NK-92 treated with Interleukin-12 subunit alpha and Interleukin-12 subunit beta, amount 100 ng/mL, for 24 hours (cell line): ENCODE data around the gene PDK1.

Experiments
- DNase-seq: peaks from one replicate; lab custom pipeline; 2025; lab: John Stamatoyannopoulos, UW

Gene PDK1

GRCh38 chr2:172597176-172597842 is 41.4 kb downstream of the PDK1 start:
- DNase-seq: no peak

- no peak for DNase-seq
These were observed 44.1 kb downstream of the PDK1 start for GRCh38 chr2:172599947-172600346.

- DNase-seq: no peak
These were observed 44.7 kb downstream of the PDK1 start for GRCh38 chr2:172600557-172601008.

DNA sequence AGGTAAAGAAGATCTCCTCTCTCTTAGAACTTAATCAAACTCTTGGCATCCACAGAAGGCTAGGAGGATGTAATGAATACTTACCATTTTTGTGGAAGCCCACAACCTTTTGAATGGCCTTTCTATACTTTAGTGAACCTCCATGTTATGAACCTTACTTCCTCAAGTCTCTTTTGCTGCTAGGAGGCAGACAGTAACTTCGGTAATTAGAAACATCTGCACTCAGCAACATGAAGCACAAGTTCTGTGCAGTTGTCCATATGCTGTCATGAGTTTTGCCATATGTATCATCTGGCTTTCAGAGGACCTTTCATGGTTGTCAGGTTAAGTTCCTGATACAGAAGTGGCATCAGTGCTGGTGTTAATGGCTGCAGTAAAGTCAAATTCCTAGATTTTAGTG is 50.4 kb downstream of the PDK1 start:
- DNase-seq: no peak

DNA sequence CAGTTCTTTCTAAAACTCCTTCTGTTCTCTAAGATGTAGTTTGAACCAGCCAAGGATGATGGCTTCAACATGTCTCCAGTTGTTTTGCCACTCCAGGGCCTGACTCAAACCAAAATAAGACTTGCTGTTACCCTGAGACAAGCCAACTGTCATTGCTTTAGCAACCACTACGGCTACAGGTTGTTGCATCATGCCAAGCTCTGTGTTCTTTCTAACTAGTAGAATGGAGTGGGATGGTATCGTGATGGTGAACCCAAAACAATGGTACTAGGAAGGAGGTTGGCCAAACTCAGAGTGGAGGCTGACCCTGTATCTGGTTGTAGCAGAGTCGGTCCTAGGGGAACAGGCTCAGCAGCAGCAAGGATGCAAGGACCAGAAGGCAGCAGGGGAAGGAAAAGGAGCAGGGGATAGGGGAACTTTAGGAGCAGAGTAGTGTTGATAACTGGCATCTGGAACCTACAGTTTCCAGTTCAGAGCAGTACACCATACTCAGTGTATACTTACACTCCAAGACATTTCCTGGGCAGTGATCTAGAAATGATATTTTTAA is 51.6 kb downstream of the PDK1 start:
- DNase-seq: no peak

DNA sequence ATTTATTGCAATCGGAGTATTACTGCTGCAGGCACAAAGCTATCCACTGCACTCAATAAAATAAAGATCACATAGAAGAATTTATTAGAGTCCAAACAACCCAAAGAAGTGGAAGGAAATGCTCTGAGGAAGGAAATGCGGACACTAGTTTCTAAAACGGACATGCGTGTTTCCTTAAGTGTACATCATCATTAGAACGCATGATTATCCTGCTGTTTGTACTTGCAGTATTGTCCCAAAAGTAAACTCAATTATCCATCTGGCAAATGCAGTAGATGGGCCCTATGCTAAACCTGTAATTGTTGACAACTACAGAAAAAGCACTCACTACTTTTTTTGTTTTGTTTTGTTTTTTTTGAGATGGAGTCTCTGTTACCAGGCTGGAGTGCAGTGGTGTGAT is 53.6 kb downstream of the PDK1 start:
- no peak for DNase-seq

- DNase-seq: no peak
These were observed 56.2 kb downstream of the PDK1 start for GRCh38 chr2:172612051-172612450.

GRCh38 chr2:172613040-172613439 is 57.1 kb downstream of the PDK1 start:
- DNase-seq: no peak

- no peak for DNase-seq
These were observed 57.8 kb downstream of the PDK1 start for GRCh38 chr2:172613615-172614231.

GRCh38 chr2:172614932-172615331 is 59.0 kb downstream of the PDK1 start:
- no peak for DNase-seq

GRCh38 chr2:172615727-172616261 is 59.9 kb downstream of the PDK1 start:
- no peak for DNase-seq

- DNase-seq: no peak
These were observed 61.2 kb downstream of the PDK1 start for GRCh38 chr2:172617115-172617514.

GRCh38 chr2:172623249-172623965 is 67.5 kb downstream of the PDK1 start:
- no peak for DNase-seq

GRCh38 chr2:172624996-172625395 is 69.1 kb downstream of the PDK1 start:
- no peak for DNase-seq

GRCh38 chr2:172627181-172627580 is 71.3 kb downstream of the PDK1 start:
- DNase-seq: no peak

DNA sequence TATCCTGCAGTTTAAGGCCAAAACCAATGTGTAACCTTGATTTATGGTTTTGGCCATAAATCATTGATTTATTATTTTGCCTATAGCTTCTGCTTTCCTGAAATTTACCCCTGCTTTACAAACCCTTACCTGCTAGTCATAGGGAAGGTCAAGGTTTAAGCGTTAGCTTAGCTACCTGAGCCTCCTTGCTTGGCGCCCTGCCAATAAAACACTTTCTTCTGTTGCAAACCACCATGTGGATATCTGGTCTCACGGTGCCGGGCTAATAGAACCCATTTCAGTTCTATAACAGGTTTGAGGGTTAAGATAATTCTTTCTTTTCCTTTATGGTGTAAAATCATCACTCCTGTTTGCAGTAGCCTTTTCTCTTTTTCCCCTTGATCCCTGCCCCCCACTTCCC is 72.2 kb downstream of the PDK1 start:
- DNase-seq: no peak

DNA sequence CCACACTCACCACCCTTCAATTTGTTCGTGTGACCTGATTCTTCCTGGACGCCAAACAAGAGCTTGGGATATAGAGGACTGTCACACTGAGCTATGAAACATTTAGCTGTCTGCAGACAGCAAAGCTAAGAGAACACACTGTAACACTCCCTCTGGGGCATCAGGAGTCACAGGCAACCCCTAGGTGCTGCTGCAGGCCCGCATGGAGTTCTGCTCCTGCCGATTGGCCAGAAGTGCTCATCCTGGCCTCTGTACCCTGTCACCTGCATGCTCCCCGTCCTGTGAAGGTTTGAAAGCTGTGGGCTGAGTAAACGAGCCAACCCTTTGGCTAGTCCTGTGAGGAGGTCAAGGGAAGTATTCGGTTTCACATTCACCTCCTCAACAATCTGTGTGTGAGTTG is 73.7 kb downstream of the PDK1 start:
- no peak for DNase-seq

DNA sequence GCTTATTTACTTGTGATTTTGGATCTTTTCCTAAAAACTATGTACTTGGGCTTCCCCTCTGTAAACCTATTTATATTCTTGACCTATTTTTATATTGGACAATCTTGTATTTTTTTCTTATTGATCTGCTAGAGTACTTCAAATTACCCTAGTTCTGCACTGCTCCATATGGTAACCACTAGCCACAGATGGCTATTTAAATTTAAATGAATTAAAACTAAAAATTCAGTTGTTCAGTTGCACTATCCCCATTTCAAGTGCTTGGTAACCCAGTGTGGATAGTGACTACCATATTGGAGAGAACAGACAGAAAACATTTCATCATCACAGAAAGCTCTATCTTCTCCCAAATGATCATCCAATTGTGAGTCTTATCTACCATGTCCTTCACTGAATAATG is 74.3 kb downstream of the PDK1 start:
- DNase-seq: no peak

GRCh38 chr2:172634477-172634876 is 78.6 kb downstream of the PDK1 start:
- no peak for DNase-seq

DNA sequence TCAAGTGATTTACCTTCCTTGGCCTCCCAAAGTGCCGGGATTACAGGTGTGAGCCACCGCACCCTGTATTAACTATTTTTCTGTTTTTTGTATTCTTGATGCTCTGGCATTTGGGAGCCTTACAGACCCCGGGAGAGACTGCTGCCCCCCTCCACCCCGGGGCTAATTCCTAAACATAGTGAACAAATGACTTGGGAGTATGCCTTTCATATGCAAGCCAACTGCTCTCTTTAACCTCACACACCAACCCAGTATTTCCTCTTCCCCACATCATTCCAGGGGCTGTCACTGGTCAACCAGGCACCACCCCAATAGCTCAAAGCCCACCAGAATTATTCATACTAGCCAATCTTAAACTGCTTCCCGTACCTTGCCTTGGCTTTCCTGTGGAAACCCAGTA is 79.7 kb downstream of the PDK1 start:
- no peak for DNase-seq

DNA sequence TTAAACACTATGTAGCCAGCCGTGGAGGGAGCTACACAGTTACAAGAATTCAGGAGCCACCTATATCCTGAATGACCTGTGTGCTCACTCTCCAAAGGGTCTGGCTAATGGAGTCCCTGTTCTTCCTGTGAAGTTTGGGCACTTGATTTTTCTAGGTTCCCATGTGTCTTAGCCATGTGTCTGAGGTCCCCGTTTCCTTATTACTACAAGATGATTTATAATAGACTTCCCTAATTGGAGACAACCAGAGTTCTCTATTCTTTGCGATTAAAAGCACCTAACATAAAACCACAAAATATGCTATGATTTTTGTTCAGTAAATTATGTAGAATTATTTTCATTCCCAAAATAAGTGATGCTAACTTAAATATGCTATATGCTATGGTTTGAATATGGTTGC is 83.4 kb downstream of the PDK1 start:
- DNase-seq: no peak

- DNase-seq: no peak
These were observed 83.9 kb downstream of the PDK1 start for GRCh38 chr2:172639823-172640222.

DNA sequence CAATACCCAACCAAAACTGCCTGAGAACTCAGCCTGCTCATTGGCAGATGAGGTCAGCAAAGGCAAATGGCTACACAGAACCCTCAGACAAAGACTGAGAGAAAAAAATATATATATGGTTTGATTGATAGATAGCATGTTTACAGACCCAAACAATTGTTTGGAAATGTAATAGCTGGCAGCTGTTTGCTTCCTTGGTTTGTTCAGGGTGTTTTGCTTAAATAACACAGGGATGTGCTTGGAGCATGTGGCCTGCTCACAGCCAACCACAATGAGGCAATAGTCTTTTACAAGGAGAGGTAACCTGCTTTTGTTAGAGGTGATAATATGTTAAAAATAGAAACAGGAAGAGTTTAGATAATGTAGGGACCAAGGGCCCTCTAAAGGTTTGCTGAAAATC is 84.5 kb downstream of the PDK1 start:
- DNase-seq: no peak
